Upper lobe of left lung (tissue), 4 donors: ENCODE data around the gene CAMK2N2.

Experiments
- POLR2A ChIP-seq, 4 donors: fragments of 450-650 bp; IDR thresholded peaks; one replicate each; pipeline ENCODE4 v1.5.1; 2016 to 2017; ENCODE audit warnings: antibody characterized with exemption in 4 of 4, mild to moderate bottlenecking in 2 of 4
- TF ChIP-seq, protein P1 (sequence below), 6 experiments: fragments of 450-650 bp in 4 of 6; fragments of 200-600 bp in 2 of 6; sonication (generic) in 2 of 6; IDR thresholded peaks; one replicate each; pipeline ENCODE4 v1.5.1; 2016 to 2019; ENCODE audit warnings: antibody characterized with exemption in 6 of 6

DNA sequence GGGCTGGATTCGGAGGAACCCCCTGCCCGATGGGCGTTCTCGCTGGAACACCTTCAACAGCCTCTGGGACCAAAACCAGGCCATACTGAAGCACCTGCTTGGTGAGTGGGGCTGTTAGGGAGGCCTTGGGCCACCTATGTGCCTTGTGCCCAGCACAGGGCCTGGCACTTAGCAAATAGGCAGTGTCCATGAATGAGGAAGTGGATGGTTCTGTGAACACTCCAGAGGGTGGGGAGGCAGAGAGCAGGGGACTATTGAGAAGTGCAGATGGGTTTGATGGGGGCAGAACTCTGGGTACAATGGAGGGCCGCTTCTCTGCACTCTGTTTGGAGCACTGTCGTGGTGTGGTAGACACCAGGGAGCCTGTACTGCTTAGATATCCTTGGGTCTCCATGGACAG, 16.0 kb upstream of the CAMK2N2 start:
- TF ChIP-seq, protein P1, sequence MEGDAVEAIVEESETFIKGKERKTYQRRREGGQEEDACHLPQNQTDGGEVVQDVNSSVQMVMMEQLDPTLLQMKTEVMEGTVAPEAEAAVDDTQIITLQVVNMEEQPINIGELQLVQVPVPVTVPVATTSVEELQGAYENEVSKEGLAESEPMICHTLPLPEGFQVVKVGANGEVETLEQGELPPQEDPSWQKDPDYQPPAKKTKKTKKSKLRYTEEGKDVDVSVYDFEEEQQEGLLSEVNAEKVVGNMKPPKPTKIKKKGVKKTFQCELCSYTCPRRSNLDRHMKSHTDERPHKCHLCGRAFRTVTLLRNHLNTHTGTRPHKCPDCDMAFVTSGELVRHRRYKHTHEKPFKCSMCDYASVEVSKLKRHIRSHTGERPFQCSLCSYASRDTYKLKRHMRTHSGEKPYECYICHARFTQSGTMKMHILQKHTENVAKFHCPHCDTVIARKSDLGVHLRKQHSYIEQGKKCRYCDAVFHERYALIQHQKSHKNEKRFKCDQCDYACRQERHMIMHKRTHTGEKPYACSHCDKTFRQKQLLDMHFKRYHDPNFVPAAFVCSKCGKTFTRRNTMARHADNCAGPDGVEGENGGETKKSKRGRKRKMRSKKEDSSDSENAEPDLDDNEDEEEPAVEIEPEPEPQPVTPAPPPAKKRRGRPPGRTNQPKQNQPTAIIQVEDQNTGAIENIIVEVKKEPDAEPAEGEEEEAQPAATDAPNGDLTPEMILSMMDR (IDR thresholded peaks at IDR 0.05) = no peak
- no peak for TF ChIP-seq POLR2A (IDR thresholded peaks at IDR 0.05)
